ENCODE data around the gene MAP3K5. TPM values are rescaled to one million over a fixed set of nuclear protein-coding genes. Genes with fewer than 3 reads are reported as not detected.

MAP3K5 gene
- total RNA-seq, 4 donors from 2014 or later, result 18.7 to 24.1 (median 20.7) TPM

GRCh38 chr6:136551103-136551502 is 241.2 kb downstream of the MAP3K5 start:
- intact Hi-C loops (cut with DNase I), result no loop called here
- H3K36me3 ChIP-seq, result peaks cover 0 to 20% (median 5%) of the 10 kb centered on the region in 4 donors
- TF ChIP-seq POLR2A (IDR thresholded peaks at IDR 0.05; ENCODE audit: low read depth), result no peak
- no peak for TF ChIP-seq POLR2AphosphoS5 (IDR thresholded peaks at IDR 0.05)
- no peak for TF ChIP-seq CTCF (IDR thresholded peaks at IDR 0.05)
- no peak for TF ChIP-seq EP300 (IDR thresholded peaks at IDR 0.05)
- WGBS, result 70% methylated on average over 8 of the region's 8 CpGs
- peaks cover 13 to 23% (median 17%) of the 10 kb centered on the region in 4 donors for H3K4me1 ChIP-seq
- H3K27me3 ChIP-seq, result peaks cover 0 to 68% (median 9%) of the 10 kb centered on the region in 4 donors
- no peaks in the 10 kb centered on the region for H3K9me3 ChIP-seq
- peak overlapping the region in 2 of 4 donors; percentile 74 to 76 for H3K4me3 ChIP-seq
- DNase-seq (ENCODE audit: extremely low spot score), result no peak
- no peak overlapping the region for H3K27ac ChIP-seq (replicated peaks in 1 of 4)

- peaks cover 0 to 66% (median 9%) of the 10 kb centered on the region in 4 donors for H3K27me3 ChIP-seq
- no peak for TF ChIP-seq POLR2A (IDR thresholded peaks at IDR 0.05; ENCODE audit: low read depth)
- no peak for TF ChIP-seq POLR2AphosphoS5 (IDR thresholded peaks at IDR 0.05)
- TF ChIP-seq CTCF (IDR thresholded peaks at IDR 0.05), result peak; percentile 73 to 88 (median 81)
- intact Hi-C loops (cut with DNase I), result no loop called here
Observed at GRCh38 chr6:136550330-136551071, 241.8 kb downstream of the MAP3K5 start, which contains the start of gene MAP7. Gene MAP7 (minus strand): TSS chr6:136550422. CDS start chr6:136550408, 14 bp downstream.

GRCh38 chr6:136550045-136550329 is 242.3 kb downstream of the MAP3K5 start:
- H3K27ac ChIP-seq (replicated peaks in 1 of 4), result no peak overlapping the region
- TF ChIP-seq CTCF (IDR thresholded peaks at IDR 0.05) (no peak), POLR2AphosphoS5 (IDR thresholded peaks at IDR 0.05) (no peak), EP300 (IDR thresholded peaks at IDR 0.05) (no peak), POLR2A (IDR thresholded peaks at IDR 0.05; ENCODE audit: low read depth) (no peak)
- WGBS, result no CpG with 5 or more reads among the region's 46 CpGs
- H3K9me3 ChIP-seq, result no peaks in the 10 kb centered on the region
- DNase-seq (ENCODE audit: extremely low spot score), result no peak
- H3K4me1 ChIP-seq, result peaks cover 13 to 23% (median 17%) of the 10 kb centered on the region in 4 donors
- H3K27me3 ChIP-seq, result peaks cover 0 to 61% (median 9%) of the 10 kb centered on the region in 4 donors
- intact Hi-C loops (cut with DNase I), result no loop called here
- peaks cover 0 to 10% (median 0%) of the 10 kb centered on the region in 4 donors for H3K36me3 ChIP-seq
- peak overlapping the region; percentile 74 to 90 (median 80) for H3K4me3 ChIP-seq

More at GRCh38 chr6:136550330-136551071, 241.8 kb downstream of the MAP3K5 start, which contains the start of gene MAP7:
- peaks cover 0 to 14% (median 2%) of the 10 kb centered on the region in 4 donors for H3K36me3 ChIP-seq
- no peak for DNase-seq (ENCODE audit: extremely low spot score)
- 9% methylated on average over 9 of the region's 79 CpGs for WGBS
- H3K4me1 ChIP-seq, result peaks cover 13 to 23% (median 17%) of the 10 kb centered on the region in 4 donors
- H3K27ac ChIP-seq (replicated peaks in 1 of 4), result no peak within 1 kb of the TSS
- H3K9me3 ChIP-seq, result no peaks in the 10 kb centered on the region
- peak within 1 kb of the TSS; percentile 74 to 90 (median 80) for H3K4me3 ChIP-seq

GRCh38 chr6:136549300-136550044 is 242.8 kb downstream of the MAP3K5 start:
- intact Hi-C loops (cut with DNase I), result no loop called here

More at GRCh38 chr6:136549300-136550044, 242.8 kb downstream of the MAP3K5 start:
- Histone ChIP-seq H3K4me3 (peak overlapping the region; percentile 74 to 90 (median 80)), H3K9me3 (no peaks in the 10 kb centered on the region), H3K27me3 (peaks cover 0 to 57% (median 9%) of the 10 kb centered on the region in 4 donors), H3K36me3 (peaks cover 0 to 5% (median 0%) of the 10 kb centered on the region in 4 donors), H3K4me1 (peaks cover 13 to 23% (median 17%) of the 10 kb centered on the region in 4 donors), H3K27ac (replicated peaks in 1 of 4) (no peak overlapping the region)
- TF ChIP-seq EP300 (IDR thresholded peaks at IDR 0.05) (no peak), POLR2AphosphoS5 (IDR thresholded peaks at IDR 0.05) (no peak), CTCF (IDR thresholded peaks at IDR 0.05) (no peak), POLR2A (IDR thresholded peaks at IDR 0.05; ENCODE audit: low read depth) (no peak)
- WGBS, result 5% methylated on average over 26 of the region's 42 CpGs
- DNase-seq (ENCODE audit: extremely low spot score), result no peak
